RWPE1 (cell line): ENCODE data around the gene SLC52A3.

Experiments used
- CTCF ChIA-PET: fragments of 350-600 bp; sonication (Branson Sonifier 250); formaldehyde crosslinking; extraction: SDS; loops from one replicate; lab custom pipeline; 2021; lab: Yijun Ruan, JAX
- POLR2A ChIA-PET: fragments of 400-600 bp; formaldehyde crosslinking; extraction: SDS; loops from one replicate; lab custom pipeline; 2020; ENCODE audit warnings: antibody characterized with exemption; ENCODE audit not compliant: low non-redundant PET; lab: Yijun Ruan, JAX
- DNase-seq: peaks from one replicate; pipeline ENCODE4 v3.0.0; 2012; ENCODE audit warnings: low spot score
- H3K27ac ChIP-seq: fragments of 450-650 bp; 2 replicates; pipeline ENCODE4 v1.5.1; 2017
- CTCF ChIP-seq: fragments of 450-650 bp; conservative IDR thresholded peaks from 2 replicates; pipeline ENCODE4 v1.5.1; 2017; ENCODE audit warnings: low read depth, mild to moderate bottlenecking

SLC52A3 gene

GRCh38 chr20:750801-751200 lies 17.5 kb downstream of the SLC52A3 start:
- H3K27ac ChIP-seq = no peak overlapping the region
- ChIA-PET POLR2A (no interaction called here), CTCF (interaction anchor here (1.6 kb wide), 1 partner anchor 10 kb away, joined by 4 read pairs; no protein-coding TSS in a partner anchor)
- TF ChIP-seq CTCF = no peak
- no peak for DNase-seq

GRCh38 chr20:745683-746301 lies 22.5 kb downstream of the SLC52A3 start:
- ChIA-PET POLR2A (no interaction called here), CTCF (no interaction called here)
- no peak for DNase-seq
- H3K27ac ChIP-seq = no peak overlapping the region
- TF ChIP-seq CTCF = no peak

- CTCF ChIA-PET = no interaction called here
- no peak for TF ChIP-seq CTCF
These were observed 26.1 kb downstream of the SLC52A3 start for GRCh38 chr20:742156-742555.

GRCh38 chr20:741620-742019 lies 26.7 kb downstream of the SLC52A3 start:
- no peak for TF ChIP-seq CTCF
- POLR2A ChIA-PET = no interaction called here
- H3K27ac ChIP-seq = no peak overlapping the region

More at GRCh38 chr20:742156-742555, 26.1 kb downstream of the SLC52A3 start:
- H3K27ac ChIP-seq = no peak overlapping the region
- POLR2A ChIA-PET = no interaction called here
- no peak for DNase-seq

GRCh38 chr20:740162-740561 lies 28.1 kb downstream of the SLC52A3 start:
- H3K27ac ChIP-seq = no peak overlapping the region
- ChIA-PET CTCF (interaction anchor here (0.6 to 2.6 kb wide), 7 partner anchors 9 to 452 kb away, joined by 3 to 12 read pairs (median 5); partner anchors contain the start of gene SLC52A3), POLR2A (no interaction called here)
- no peak for DNase-seq
- TF ChIP-seq CTCF = no peak

More at GRCh38 chr20:741620-742019, 26.7 kb downstream of the SLC52A3 start:
- no peak for DNase-seq
- CTCF ChIA-PET = no interaction called here

- TF ChIP-seq CTCF = no peak
- H3K27ac ChIP-seq = no peak overlapping the region
- DNase-seq = no peak
- CTCF ChIA-PET = interaction anchor here (0.6 to 2.6 kb wide), 11 partner anchors 9 to 261 kb away, joined by 3 to 16 read pairs (median 5); partner anchors contain the start of gene SLC52A3
- POLR2A ChIA-PET = no interaction called here
These were observed 28.6 kb downstream of the SLC52A3 start for GRCh38 chr20:739736-740135.
